ENCODE measurements around the gene SERINC2. TPM values are rescaled to one million over a fixed set of nuclear protein-coding genes. Genes with fewer than 3 reads are reported as not detected.

SERINC2 gene
- total and polyA plus RNA-seq, 9 of the 15 experiments (the other 6 are each of a cell fraction or from before 2014, with no cell fraction given) = 0.07 to 1.2 (median 0.70) TPM; not detected in 2

GRCh38 chr1:31378001-31378400 lies 35.0 kb upstream of the SERINC2 start:
- no peaks in the 10 kb centered on the region for H3K9me1 ChIP-seq (ENCODE audit: control insufficient read depth, insufficient read depth, low read length)
- peaks cover 6 to 10% of the 10 kb centered on the region in 2 experiments for H3K4me1 ChIP-seq (replicated peaks in 1 of 2; ENCODE audit: control insufficient read depth in 2 of 2, insufficient read depth in 2 of 2, low read length in 2 of 2)
- FAIRE-seq = no peak
- in situ Hi-C loops (cut with MboI) = no loop called here
- no peak overlapping the region for H2AFZ ChIP-seq (ENCODE audit: low read depth, low read length)
- no peak overlapping the region for H3K4me3 ChIP-seq
- H3K27me3 ChIP-seq (ENCODE audit: control insufficient read depth in 2 of 2, insufficient read depth in 2 of 2, low read length in 2 of 2) = peaks cover 4 to 6% of the 10 kb centered on the region in 2 experiments; a peak in 1 of 5 replicates
- intact Hi-C loops (cut with micrococcal nuclease) = no loop called here
- POLR2A ChIA-PET = no interaction called here
- no peaks in the 10 kb centered on the region for H3K36me3 ChIP-seq (ENCODE audit: control insufficient read depth, insufficient read depth, low read length)
- DNase-seq (ENCODE audit: extremely low read depth in 1 of 4, low spot score in 3 of 4) = peak in 2 of 4 experiments; percentile 39 to 43
- 0 out of 2 replicates have a peak, but pooled peaks cover 4% of the 10 kb centered on the region for H4K20me1 ChIP-seq (replicated peaks; ENCODE audit: control insufficient read depth, insufficient read depth, low read length)
- ATAC-seq = no peak
- CTCF ChIA-PET (ENCODE audit: low intra/inter-chr PET ratio) = no interaction called here
- no peaks in the 10 kb centered on the region for H3K9me3 ChIP-seq (replicated peaks; ENCODE audit: control insufficient read depth, insufficient read depth, low read depth, low read length)
- H3K79me2 ChIP-seq (ENCODE audit: control insufficient read depth, insufficient read depth, low read length) = no peaks in the 10 kb centered on the region
- no TSS peak for BruUV-seq (replicated peaks)
- no peak overlapping the region for H3K27ac ChIP-seq (ENCODE audit: extremely low read depth, low read depth, low read length)
- TF ChIP-seq ZNF717 (CRISPR knock-in tag; IDR thresholded peaks at IDR 0.05) (no peak), RBM25 (IDR thresholded peaks at IDR 0.05; ENCODE audit: low read depth, low read length, severe bottlenecking) (peak; percentile 20), HMGXB4 (CRISPR knock-in tag; IDR thresholded peaks at IDR 0.05) (no peak), GMEB1 (CRISPR knock-in tag; IDR thresholded peaks at IDR 0.05) (no peak)
- H3K4me2 ChIP-seq (ENCODE audit: insufficient read depth, low read length) = no peak overlapping the region
- H3K9ac ChIP-seq (ENCODE audit: insufficient read depth in 1 of 2, low read depth in 2 of 2, low read length in 2 of 2) = no peak overlapping the region

All from K562 (cell line).